Fibroblast of the aortic adventitia (primary cell): ENCODE data around the gene TMPRSS4. TPM values are rescaled to one million over a fixed set of nuclear protein-coding genes. Genes with fewer than 3 reads are reported as not detected.

Experiments used
- DNase-seq: peaks from one replicate; pipeline ENCODE4 v3.0.0-alpha.2; 2010; ENCODE audit warnings: low read depth
- H3K4me3 ChIP-seq: 2 replicates; pipeline ENCODE4 v1.5.1; 2011; ENCODE audit warnings: low read depth, mild to moderate bottlenecking, control low read depth, low read length, moderate library complexity
- CTCF ChIP-seq: IDR thresholded peaks from 2 replicates; pipeline ENCODE4 v1.5.1; 2011; ENCODE audit warnings: mild to moderate bottlenecking, low read length, control low read depth, inconsistent platforms; ENCODE audit not compliant: insufficient read depth
- total RNA-seq: library from RNA; depleted of rRNA; stranded (reverse); fragments of >200 nt; gene quantifications from 2 replicates; pipeline ENCODE4 v1.2.3, GENCODE V29; 2012; ENCODE audit warnings: low replicate concordance

Gene TMPRSS4
- total RNA-seq, 1 donor, result not detected

DNA sequence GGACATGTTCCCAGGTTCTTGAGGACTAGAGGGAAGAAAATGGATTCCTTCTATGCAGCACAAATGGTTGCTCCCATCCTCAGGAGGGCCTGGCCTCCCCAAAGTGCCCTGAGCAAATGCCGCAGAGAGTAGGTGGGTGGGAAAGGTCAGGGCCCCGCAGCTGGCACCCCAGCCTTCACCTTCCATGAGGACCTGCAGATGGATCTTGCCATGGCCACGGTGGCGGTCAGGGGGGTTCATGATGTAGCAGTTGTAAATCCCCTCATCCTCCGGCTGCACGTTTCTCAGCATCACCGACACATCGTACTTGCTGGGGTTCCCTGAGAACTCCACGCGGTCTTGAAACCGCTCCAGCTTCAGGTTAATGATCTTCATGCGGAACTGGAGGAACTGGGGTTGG, 91.0 kb downstream of the TMPRSS4 start:
- TF ChIP-seq CTCF, result no peak
- DNase-seq, result no peak
- H3K4me3 ChIP-seq, result no peak overlapping the region

GRCh38 chr11:118168316-118168715, 91.4 kb downstream of the TMPRSS4 start:
- TF ChIP-seq CTCF, result no peak
- H3K4me3 ChIP-seq, result no peak overlapping the region
- no peak for DNase-seq

DNA sequence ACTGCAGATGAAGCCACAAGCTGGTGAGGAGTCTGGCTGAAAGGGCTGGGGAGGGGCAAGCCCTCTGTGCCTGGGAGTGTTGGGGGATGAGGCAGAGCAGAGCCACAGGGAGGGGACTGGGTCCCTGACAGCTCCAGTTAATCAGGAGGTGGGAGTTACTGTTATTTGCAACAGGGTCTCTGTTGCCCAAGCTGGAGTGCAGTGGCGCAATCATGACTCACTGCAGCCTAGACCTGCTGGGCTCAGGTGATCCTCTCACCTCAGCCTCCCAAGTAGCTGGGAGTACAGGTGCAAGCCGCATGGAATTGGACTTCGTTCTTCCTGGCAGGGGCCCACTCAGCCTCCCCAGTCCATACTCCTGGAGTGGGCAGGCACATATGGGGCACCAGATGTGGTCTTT, 91.9 kb downstream of the TMPRSS4 start:
- DNase-seq, result no peak
- no peak overlapping the region for H3K4me3 ChIP-seq

GRCh38 chr11:118169300-118170140, 92.6 kb downstream of the TMPRSS4 start:
- DNase-seq, result no peak
- no peak for TF ChIP-seq CTCF
- no peak overlapping the region for H3K4me3 ChIP-seq

More for the DNA sequence above, 91.9 kb downstream of the TMPRSS4 start:
- TF ChIP-seq CTCF, result no peak

- TF ChIP-seq CTCF, result no peak
- H3K4me3 ChIP-seq, result no peak overlapping the region
- DNase-seq, result no peak
Observed at GRCh38 chr11:118170231-118170630, 93.4 kb downstream of the TMPRSS4 start.

DNA sequence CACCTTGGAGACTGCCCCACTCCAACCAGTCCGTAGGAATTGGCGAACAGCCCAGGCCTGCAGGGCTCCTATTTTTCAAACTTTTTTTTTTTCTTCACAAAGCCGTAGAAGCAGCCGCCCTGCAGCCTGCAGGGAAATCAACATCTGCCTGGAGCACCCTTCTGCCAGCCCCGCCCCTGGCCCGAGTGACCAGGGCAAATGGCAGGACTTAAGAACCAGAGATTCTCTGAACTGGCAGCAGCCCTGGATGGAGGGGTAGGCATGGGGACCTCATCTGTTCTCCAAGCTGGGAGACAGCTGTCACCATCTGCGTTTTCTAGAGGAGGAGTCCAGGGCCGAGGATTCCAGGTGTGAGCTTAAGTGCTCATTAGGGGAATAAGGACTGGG, 94.0 kb downstream of the TMPRSS4 start:
- H3K4me3 ChIP-seq, result no peak overlapping the region
- TF ChIP-seq CTCF, result no peak
- no peak for DNase-seq

Other genes with a start within 250 kb of the TMPRSS4 start
- 0.98 and 1.3 TPM in 2 replicates for gene FXYD6, start 200.4 kb upstream of the TMPRSS4 start, total RNA-seq
- gene TMPRSS13, start 147.7 kb upstream of the TMPRSS4 start, total RNA-seq, result not detected in 2 replicates
- gene IL10RA, start 90.7 kb upstream of the TMPRSS4 start, total RNA-seq, result not detected in 2 replicates
- not detected in 2 replicates for gene SMIM35, start 9.9 kb downstream of the TMPRSS4 start, total RNA-seq
- under 0.01 and 0.25 TPM in 2 replicates for gene SCN4B, start 75.7 kb downstream of the TMPRSS4 start, total RNA-seq
- gene SCN2B, start 99.6 kb downstream of the TMPRSS4 start, total RNA-seq, result 0.33 TPM in 1 of 2 replicates, not detected in the other
- gene JAML, start 147.9 kb downstream of the TMPRSS4 start, total RNA-seq, result not detected in 2 replicates
- gene MPZL3, start 175.3 kb downstream of the TMPRSS4 start, total RNA-seq, result 0.41 and 0.45 TPM in 2 replicates
- gene MPZL2, start 187.2 kb downstream of the TMPRSS4 start, total RNA-seq, result 0.36 and 1.1 TPM in 2 replicates
- not detected in 2 replicates for gene CD3E, start 227.7 kb downstream of the TMPRSS4 start, total RNA-seq